GM20000 (cell line): ENCODE results near the gene LSMEM2.

Source experiments
- DNase-seq: peaks from one replicate; pipeline ENCODE4 v3.0.0; 2012; ENCODE audit warnings: low spot score
- TF ChIP-seq, protein P1 (sequence below): IDR thresholded peaks from 2 replicates; pipeline ENCODE4 v1.5.1; 2012; ENCODE audit warnings: mild to moderate bottlenecking, control low read depth; ENCODE audit errors: extremely low read depth, missing control alignments

Gene LSMEM2

GRCh38 chr3:50322386-50323091 is 43.7 kb downstream of the LSMEM2 start, which contains the start of gene HYAL2:
HYAL2 (minus strand) TSS chr3:50322745; CDS start chr3:50320489, 2,256 bp downstream.
- TF ChIP-seq, protein P1, sequence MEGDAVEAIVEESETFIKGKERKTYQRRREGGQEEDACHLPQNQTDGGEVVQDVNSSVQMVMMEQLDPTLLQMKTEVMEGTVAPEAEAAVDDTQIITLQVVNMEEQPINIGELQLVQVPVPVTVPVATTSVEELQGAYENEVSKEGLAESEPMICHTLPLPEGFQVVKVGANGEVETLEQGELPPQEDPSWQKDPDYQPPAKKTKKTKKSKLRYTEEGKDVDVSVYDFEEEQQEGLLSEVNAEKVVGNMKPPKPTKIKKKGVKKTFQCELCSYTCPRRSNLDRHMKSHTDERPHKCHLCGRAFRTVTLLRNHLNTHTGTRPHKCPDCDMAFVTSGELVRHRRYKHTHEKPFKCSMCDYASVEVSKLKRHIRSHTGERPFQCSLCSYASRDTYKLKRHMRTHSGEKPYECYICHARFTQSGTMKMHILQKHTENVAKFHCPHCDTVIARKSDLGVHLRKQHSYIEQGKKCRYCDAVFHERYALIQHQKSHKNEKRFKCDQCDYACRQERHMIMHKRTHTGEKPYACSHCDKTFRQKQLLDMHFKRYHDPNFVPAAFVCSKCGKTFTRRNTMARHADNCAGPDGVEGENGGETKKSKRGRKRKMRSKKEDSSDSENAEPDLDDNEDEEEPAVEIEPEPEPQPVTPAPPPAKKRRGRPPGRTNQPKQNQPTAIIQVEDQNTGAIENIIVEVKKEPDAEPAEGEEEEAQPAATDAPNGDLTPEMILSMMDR = no peak
- no peak for DNase-seq

DNA sequence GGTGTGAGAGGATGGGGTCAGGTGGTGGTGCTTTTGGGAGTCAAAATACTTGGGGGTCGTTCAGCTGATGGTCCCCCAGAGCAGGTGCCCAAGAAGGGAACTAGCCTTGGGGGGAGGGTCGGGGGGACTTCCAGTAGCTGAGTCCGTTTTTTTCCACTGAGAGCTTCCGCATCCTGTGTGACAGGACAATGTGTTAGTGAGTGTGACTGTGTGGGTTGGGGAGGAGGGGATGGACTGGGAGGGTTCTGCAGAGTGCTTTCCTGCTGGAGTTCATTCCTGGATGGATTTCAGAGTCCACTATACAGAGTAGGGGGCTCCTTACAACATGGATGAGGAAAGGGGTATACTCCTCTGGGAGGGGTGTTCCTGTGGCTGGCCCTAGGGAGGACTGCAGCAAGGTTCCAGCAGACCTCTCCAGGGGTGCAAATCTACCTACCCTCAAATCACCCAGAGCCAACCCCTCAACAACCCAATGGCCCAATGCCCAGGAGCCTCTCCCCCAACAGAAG is 44.3 kb downstream of the LSMEM2 start:
- TF ChIP-seq, protein P1 = no peak
- DNase-seq = no peak

GRCh38 chr3:50323614-50324199 is 44.8 kb downstream of the LSMEM2 start:
- TF ChIP-seq, protein P1 = no peak
- DNase-seq = no peak

GRCh38 chr3:50324351-50325112 is 45.6 kb downstream of the LSMEM2 start:
- DNase-seq = peak; percentile 76
- TF ChIP-seq, protein P1 = peak; percentile 76

DNA sequence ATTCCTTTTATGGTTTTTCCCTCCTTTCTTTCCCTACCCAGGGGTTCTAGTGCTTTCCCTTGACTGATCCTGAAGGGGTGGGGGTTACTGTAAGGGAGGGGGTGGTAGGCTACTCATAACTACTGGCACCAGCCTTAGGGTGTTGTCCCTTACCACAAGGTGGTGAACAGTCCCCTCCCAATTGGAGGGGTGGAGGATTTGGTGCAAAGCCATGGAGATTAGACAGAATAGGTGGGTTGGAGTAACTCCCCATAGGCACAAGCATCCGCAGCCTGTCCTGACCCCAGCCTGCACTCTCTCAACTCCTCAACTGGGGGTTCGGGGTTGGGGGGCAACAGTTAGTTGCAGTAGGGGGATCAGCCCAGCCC is 46.2 kb downstream of the LSMEM2 start:
- TF ChIP-seq, protein P1 = no peak
- DNase-seq = no peak

- DNase-seq = no peak
- TF ChIP-seq, protein P1 = no peak
These were observed 46.8 kb downstream of the LSMEM2 start for GRCh38 chr3:50325497-50326181.

GRCh38 chr3:50326182-50326541 is 47.3 kb downstream of the LSMEM2 start:
- no peak for DNase-seq
- TF ChIP-seq, protein P1 = no peak
